ENCODE data around the gene ZNF483. TPM values are rescaled to one million over a fixed set of nuclear protein-coding genes. Genes with fewer than 3 reads are reported as not detected.
"Not testable (repeated sequence)": the region's sequence is repeated elsewhere in the genome, so short reads cannot be mapped to it uniquely, and the experiment has no call there.

The ZNF483 gene
- total RNA-seq, 1 donor from 2014 or later, result 20.3 TPM

GRCh38 chr9:111482694-111483438, 42.1 kb upstream of the ZNF483 start:
- DNase-seq (ENCODE audit: low spot score, unreplicated experiment), result peak; percentile 49
- peaks cover 2% of the 10 kb centered on the region for H3K27me3 Mint-ChIP-seq
- peak overlapping the region; percentile 86 for H3K4me3 Mint-ChIP-seq (ENCODE audit: low read depth)
- H3K9me3 Mint-ChIP-seq (ENCODE audit: low read depth), result no peaks in the 10 kb centered on the region
- peak overlapping the region; percentile 90 for H3K27ac Mint-ChIP-seq
- no peaks in the 10 kb centered on the region for H3K36me3 Mint-ChIP-seq (ENCODE audit: insufficient read depth)
- TF ChIP-seq CTCF (IDR thresholded peaks at IDR 0.05; ENCODE audit: unreplicated experiment), result no peak
- H3K4me1 Mint-ChIP-seq (ENCODE audit: low read depth), result peaks cover 12% of the 10 kb centered on the region

- Mint-ChIP-seq H3K9me3 (ENCODE audit: low read depth) (no peaks in the 10 kb centered on the region), H3K27me3 (peaks cover 2% of the 10 kb centered on the region), H3K27ac (no peak overlapping the region), H3K4me1 (ENCODE audit: low read depth) (peaks cover 12% of the 10 kb centered on the region), H3K4me3 (ENCODE audit: low read depth) (no peak overlapping the region), H3K36me3 (ENCODE audit: insufficient read depth) (no peaks in the 10 kb centered on the region)
- no peak for TF ChIP-seq CTCF (IDR thresholded peaks at IDR 0.05; ENCODE audit: unreplicated experiment)
- DNase-seq (ENCODE audit: low spot score, unreplicated experiment), result no peak
These were observed 41.5 kb upstream of the ZNF483 start for GRCh38 chr9:111483439-111483857.

DNA sequence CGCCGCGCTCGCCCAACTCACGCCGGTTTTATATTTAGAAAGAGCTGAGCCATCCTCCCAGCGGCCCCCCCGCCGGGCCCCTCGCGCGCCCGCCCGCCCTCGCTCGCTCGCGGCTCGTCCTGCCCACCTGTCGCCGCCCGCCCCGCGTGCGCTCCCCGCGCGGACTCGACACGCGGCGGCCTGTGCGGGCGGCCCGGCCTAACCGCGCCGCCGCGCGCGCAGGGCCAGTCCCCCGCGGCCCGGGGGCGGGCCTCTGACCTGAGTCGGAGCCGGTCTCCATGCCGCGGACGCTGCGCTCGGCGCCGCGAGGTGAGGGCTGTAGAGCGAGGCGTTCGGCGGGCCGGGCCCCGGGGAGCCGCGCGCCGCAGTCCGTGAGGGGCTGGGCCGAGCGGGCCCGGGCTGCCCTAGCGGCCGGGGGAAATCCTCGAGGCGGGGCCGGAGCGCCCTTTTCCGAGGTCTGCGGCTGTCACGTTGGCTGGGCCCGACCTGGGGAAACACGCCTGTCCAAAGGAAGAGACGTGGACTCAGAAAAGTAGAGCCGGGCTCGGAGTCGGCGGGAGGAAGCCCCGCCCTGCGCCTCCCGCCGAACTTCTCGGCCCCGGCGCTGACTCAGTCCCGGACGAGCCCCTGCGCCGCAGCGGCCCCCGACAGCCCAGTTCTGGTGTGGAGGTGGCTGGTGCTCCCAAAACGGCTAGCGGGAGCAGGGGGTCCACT, 41.0 kb upstream of the ZNF483 start, which contains the start of gene ECPAS:
Gene ECPAS (minus strand): TSS at position 526 of the 714 bp plus-strand sequence. CDS start 11,465 bp downstream, outside the sequence.
- Mint-ChIP-seq H3K4me3 (ENCODE audit: low read depth) (peak within 1 kb of the TSS; percentile 76), H3K9me3 (ENCODE audit: low read depth) (no peaks in the 10 kb centered on the region), H3K27me3 (peaks cover 2% of the 10 kb centered on the region), H3K4me1 (ENCODE audit: low read depth) (peaks cover 12% of the 10 kb centered on the region), H3K27ac (peak within 1 kb of the TSS; percentile 92), H3K36me3 (ENCODE audit: insufficient read depth) (no peaks in the 10 kb centered on the region)
- peak; percentile 12 for TF ChIP-seq CTCF (IDR thresholded peaks at IDR 0.05; ENCODE audit: unreplicated experiment)
- DNase-seq (ENCODE audit: low spot score, unreplicated experiment), result peak; percentile 62

GRCh38 chr9:111484572-111484894, 40.4 kb upstream of the ZNF483 start:
- Mint-ChIP-seq H3K27me3 (peaks cover 2% of the 10 kb centered on the region), H3K36me3 (ENCODE audit: insufficient read depth) (no peaks in the 10 kb centered on the region), H3K9me3 (ENCODE audit: low read depth) (no peaks in the 10 kb centered on the region), H3K4me1 (ENCODE audit: low read depth) (peaks cover 12% of the 10 kb centered on the region), H3K4me3 (ENCODE audit: low read depth) (peak overlapping the region; percentile 76), H3K27ac (peak overlapping the region; percentile 92)
- DNase-seq (ENCODE audit: low spot score, unreplicated experiment), result no peak
- no peak for TF ChIP-seq CTCF (IDR thresholded peaks at IDR 0.05; ENCODE audit: unreplicated experiment)

DNA sequence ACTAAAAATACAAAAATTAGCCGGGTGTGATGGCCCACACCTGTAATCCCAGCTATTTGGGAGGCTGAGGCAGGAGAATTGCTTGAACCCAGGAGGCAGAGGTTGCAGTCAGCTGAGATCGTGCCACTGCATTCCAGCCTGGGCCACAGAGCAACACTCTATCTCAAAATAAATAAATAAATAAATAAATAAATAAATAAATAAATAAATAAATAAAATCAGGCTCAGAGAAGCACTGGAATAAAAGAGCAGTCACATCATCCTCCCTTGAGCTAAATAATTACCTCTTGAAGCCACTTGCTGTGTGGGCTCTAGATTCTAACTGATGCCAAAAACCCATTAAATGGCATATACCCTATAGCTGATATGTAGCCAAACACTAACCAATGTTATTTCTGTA, 27.8 kb upstream of the ZNF483 start:
- not testable (repeated sequence) for DNase-seq (ENCODE audit: low spot score, unreplicated experiment); H3K27ac Mint-ChIP-seq; H3K36me3 Mint-ChIP-seq (ENCODE audit: insufficient read depth); H3K27me3 Mint-ChIP-seq; H3K4me1 Mint-ChIP-seq (ENCODE audit: low read depth); H3K9me3 Mint-ChIP-seq (ENCODE audit: low read depth); H3K4me3 Mint-ChIP-seq (ENCODE audit: low read depth)
